ENCODE measurements around the gene CPED1. TPM values are rescaled to one million over a fixed set of nuclear protein-coding genes. Genes with fewer than 3 reads are reported as not detected.

CPED1 gene
- total RNA-seq, 1 donor from 2014 or later: 33.8 TPM

- intact Hi-C loops (cut with micrococcal nuclease): no loop called here
- DNase-seq: no peak
- H3K4me3 ChIP-seq: no peak overlapping the region
These were observed 164.9 kb downstream of the CPED1 start for GRCh38 chr7:121153411-121153810.

GRCh38 chr7:121153995-121154394 lies 165.5 kb downstream of the CPED1 start:
- Histone ChIP-seq H3K27me3 (ENCODE audit: low read depth) (no peaks in the 10 kb centered on the region), H3K36me3 (peaks cover 12% of the 10 kb centered on the region), H3K4me1 (no peaks in the 10 kb centered on the region), H3K27ac (replicated peaks) (no peak overlapping the region), H3K9me3 (replicated peaks) (no peaks in the 10 kb centered on the region), H3K4me3 (no peak overlapping the region)
- DNase-seq: no peak
- TF ChIP-seq CTCF (IDR thresholded peaks at IDR 0.05; ENCODE audit: borderline replicate concordance): no peak
- intact Hi-C loops (cut with micrococcal nuclease): no loop called here

More at GRCh38 chr7:121153411-121153810, 164.9 kb downstream of the CPED1 start:
- Histone ChIP-seq H3K9me3 (replicated peaks) (no peaks in the 10 kb centered on the region), H3K27me3 (ENCODE audit: low read depth) (no peaks in the 10 kb centered on the region), H3K27ac (replicated peaks) (no peak overlapping the region), H3K36me3 (peaks cover 15% of the 10 kb centered on the region), H3K4me1 (no peaks in the 10 kb centered on the region)
- TF ChIP-seq CTCF (IDR thresholded peaks at IDR 0.05; ENCODE audit: borderline replicate concordance): no peak

- Histone ChIP-seq H3K27me3 (ENCODE audit: low read depth) (no peaks in the 10 kb centered on the region), H3K4me3 (no peak overlapping the region), H3K4me1 (no peaks in the 10 kb centered on the region), H3K36me3 (no peaks in the 10 kb centered on the region), H3K9me3 (replicated peaks) (no peaks in the 10 kb centered on the region), H3K27ac (replicated peaks) (no peak overlapping the region)
- TF ChIP-seq CTCF (IDR thresholded peaks at IDR 0.05; ENCODE audit: borderline replicate concordance): no peak
- intact Hi-C loops (cut with micrococcal nuclease): no loop called here
- no peak for DNase-seq
These were observed 168.3 kb downstream of the CPED1 start for GRCh38 chr7:121156825-121157224.

GRCh38 chr7:121157341-121157751 lies 168.8 kb downstream of the CPED1 start:
- H3K4me1 ChIP-seq: no peaks in the 10 kb centered on the region
- TF ChIP-seq CTCF (IDR thresholded peaks at IDR 0.05; ENCODE audit: borderline replicate concordance): no peak
- intact Hi-C loops (cut with micrococcal nuclease): no loop called here

GRCh38 chr7:121157885-121158590 lies 169.5 kb downstream of the CPED1 start:
- intact Hi-C loops (cut with micrococcal nuclease): no loop called here
- no peak for DNase-seq
- no peaks in the 10 kb centered on the region for H3K9me3 ChIP-seq (replicated peaks)
- H3K36me3 ChIP-seq: no peaks in the 10 kb centered on the region
- H3K4me3 ChIP-seq: no peak overlapping the region
- H3K27me3 ChIP-seq (ENCODE audit: low read depth): no peaks in the 10 kb centered on the region
- H3K4me1 ChIP-seq: no peaks in the 10 kb centered on the region
- no peak for TF ChIP-seq CTCF (IDR thresholded peaks at IDR 0.05; ENCODE audit: borderline replicate concordance)
- no peak overlapping the region for H3K27ac ChIP-seq (replicated peaks)

More at GRCh38 chr7:121157341-121157751, 168.8 kb downstream of the CPED1 start:
- no peaks in the 10 kb centered on the region for H3K27me3 ChIP-seq (ENCODE audit: low read depth)
- DNase-seq: no peak
- H3K36me3 ChIP-seq: no peaks in the 10 kb centered on the region
- no peaks in the 10 kb centered on the region for H3K9me3 ChIP-seq (replicated peaks)
- H3K4me3 ChIP-seq: no peak overlapping the region
- H3K27ac ChIP-seq (replicated peaks): no peak overlapping the region
